Measurements from ENCODE around the gene KAT7.

KAT7 gene

GRCh38 chr17:49872754-49873377 is 84.4 kb downstream of the KAT7 start:
- DNase-seq (ENCODE audit: low read depth), result no peak

- DNase-seq (ENCODE audit: low read depth), result no peak
Measured at GRCh38 chr17:49873466-49873865, 85.0 kb downstream of the KAT7 start.

DNA sequence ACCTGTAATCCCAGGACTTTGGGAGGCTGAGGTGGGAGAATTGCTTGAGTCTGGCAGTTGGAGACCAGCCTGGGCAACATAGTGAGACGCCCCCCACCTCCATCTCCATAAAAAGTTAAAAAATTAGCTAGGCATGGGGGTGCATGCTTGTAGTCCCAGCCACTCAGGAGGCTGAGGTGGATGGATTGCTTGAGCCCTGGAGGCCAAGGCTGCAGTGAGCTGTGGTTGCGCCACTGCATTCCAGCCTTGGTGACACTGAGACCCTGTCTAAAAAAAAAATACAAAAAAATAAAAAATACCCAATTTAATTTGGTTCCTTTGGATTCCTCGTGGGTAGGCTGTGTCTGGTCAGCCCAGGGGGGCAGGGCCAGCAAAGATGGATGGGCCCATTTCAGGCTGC is 85.4 kb downstream of the KAT7 start:
- DNase-seq (ENCODE audit: low read depth), result no peak

GRCh38 chr17:49874911-49875310 is 86.4 kb downstream of the KAT7 start:
- DNase-seq (ENCODE audit: low read depth), result no peak

GRCh38 chr17:49875685-49876084 is 87.2 kb downstream of the KAT7 start:
- no peak for DNase-seq (ENCODE audit: low read depth)

DNA sequence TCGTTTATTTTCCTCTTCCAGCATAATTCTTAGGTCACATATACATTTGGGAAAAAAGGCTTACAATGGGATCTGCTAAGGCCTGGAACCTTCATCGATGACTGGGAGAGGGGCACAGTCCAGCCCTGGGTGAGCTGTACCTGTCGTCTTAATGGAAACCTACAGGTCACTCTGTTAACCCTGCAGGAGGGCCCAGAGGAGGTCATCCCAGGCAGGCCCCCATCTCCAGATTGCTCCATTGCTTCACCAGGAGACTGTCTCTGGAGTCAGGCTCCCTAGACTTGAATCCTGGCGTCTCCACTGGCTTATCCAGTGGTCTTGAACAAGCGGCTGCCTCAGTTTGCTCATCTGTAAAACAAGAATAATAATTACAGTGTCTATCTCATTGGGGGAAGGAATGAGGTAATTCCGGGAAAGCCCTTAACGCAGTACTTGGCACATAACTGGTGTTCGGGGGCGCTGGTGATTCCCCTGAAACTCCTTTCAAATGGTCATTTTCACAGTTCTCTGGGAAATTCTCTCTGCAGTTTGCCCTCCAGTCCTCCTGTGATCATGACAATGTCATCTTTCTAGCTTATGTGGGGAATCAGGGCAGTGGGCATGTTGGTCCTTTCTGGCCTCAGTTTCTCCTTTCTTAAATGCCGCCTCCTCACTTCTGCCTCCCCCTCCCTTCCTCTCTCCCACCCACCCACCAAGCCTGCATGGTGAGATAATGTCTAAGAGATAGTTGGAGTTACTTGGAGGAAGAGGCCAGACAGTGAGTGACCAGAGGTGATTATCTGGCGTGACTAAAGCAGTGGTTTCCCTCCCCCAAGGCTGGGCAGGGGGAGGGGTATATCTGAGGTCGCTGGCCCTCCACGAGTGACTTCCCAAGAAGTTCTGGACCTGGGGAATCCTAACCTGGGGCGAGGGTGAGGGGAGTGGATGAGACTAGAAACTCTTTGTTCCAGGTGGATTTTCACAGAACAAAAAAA is 90.7 kb downstream of the KAT7 start:
- no peak for DNase-seq (ENCODE audit: low read depth)

GRCh38 chr17:49880291-49881053 is 92.0 kb downstream of the KAT7 start:
- DNase-seq (ENCODE audit: low read depth), result peak; percentile 57

GRCh38 chr17:49881054-49881402 is 92.5 kb downstream of the KAT7 start:
- DNase-seq (ENCODE audit: low read depth), result no peak

DNA sequence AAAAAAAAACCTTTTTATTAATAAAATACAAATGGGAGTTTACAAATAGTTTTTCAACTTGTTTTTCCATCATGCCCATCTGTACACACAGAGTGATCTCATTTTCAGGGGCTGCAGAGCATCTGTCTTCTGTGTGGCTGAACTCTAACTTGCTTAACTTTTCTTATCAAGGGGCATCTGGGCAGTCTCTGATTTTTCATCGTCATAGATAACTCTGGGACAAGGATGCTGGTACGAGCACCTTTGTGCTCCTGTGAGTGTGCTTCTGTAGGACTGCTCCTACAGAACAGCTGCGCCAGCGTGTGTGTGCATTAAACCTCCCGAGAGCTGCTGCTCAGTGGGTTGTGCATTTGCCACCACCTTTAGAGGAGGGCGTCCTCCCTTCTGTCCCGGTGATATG is 94.0 kb downstream of the KAT7 start:
- no peak for DNase-seq (ENCODE audit: low read depth)

All from stimulated activated CD8-positive, alpha-beta memory T cell treated with anti-CD3 and anti-CD28 coated beads, Interleukin-4, amount 100 ng/mL, for 24 hours (primary cell).